ENCODE measurements around the gene FAM228A.
"Not testable (repeated sequence)": the region's sequence is repeated elsewhere in the genome, so short reads cannot be mapped to it uniquely, and the experiment has no call there.

Gene FAM228A

DNA sequence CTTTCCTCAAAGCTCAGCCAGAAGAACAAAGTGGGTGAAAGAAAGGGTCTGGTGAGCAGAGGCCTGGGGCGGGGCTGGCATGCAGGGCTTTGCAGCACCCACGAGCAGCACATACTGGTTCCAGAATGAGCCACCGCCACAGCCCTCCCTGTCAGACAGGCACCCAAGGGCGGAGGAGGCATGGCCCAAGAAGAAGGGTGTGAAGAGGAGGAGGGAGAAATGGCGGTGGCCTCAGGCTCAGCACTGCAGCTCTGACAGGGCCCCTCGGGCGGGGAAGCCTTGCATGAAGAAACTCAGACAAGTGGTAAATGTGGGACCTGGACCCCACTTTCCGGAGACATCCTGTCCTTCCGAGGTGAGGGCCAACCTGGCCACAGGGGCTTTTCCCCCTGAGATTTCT, 15.7 kb downstream of the FAM228A start:
- H3K27ac ChIP-seq = no peak overlapping the region
- no peak for TF ChIP-seq ZFX (IDR thresholded peaks at IDR 0.05; ENCODE audit: borderline replicate concordance)
- TF ChIP-seq, protein P1, sequence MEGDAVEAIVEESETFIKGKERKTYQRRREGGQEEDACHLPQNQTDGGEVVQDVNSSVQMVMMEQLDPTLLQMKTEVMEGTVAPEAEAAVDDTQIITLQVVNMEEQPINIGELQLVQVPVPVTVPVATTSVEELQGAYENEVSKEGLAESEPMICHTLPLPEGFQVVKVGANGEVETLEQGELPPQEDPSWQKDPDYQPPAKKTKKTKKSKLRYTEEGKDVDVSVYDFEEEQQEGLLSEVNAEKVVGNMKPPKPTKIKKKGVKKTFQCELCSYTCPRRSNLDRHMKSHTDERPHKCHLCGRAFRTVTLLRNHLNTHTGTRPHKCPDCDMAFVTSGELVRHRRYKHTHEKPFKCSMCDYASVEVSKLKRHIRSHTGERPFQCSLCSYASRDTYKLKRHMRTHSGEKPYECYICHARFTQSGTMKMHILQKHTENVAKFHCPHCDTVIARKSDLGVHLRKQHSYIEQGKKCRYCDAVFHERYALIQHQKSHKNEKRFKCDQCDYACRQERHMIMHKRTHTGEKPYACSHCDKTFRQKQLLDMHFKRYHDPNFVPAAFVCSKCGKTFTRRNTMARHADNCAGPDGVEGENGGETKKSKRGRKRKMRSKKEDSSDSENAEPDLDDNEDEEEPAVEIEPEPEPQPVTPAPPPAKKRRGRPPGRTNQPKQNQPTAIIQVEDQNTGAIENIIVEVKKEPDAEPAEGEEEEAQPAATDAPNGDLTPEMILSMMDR (IDR thresholded peaks at IDR 0.05) = no peak

DNA sequence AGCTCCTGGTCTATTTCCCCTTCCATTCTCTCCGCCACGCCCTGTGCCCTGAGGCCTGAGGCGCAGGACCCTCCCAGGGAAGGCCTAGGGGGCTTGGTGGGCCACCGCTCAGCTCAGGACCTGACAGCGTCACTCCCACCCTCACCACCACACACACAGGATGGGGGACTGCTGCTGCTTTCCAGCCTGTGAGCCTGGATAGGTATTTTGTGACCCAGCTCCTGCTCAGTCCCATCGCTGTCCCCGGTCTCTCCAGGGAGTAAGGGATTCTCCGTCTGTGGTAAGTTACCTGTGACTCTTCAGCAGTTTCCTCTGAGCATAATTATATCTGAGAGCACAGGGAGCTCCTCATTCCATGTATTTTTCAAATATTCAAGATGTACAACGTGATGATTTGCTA, 16.3 kb downstream of the FAM228A start:
- no peak overlapping the region for H3K27ac ChIP-seq
- TF ChIP-seq, protein P1 (IDR thresholded peaks at IDR 0.05) = no peak
- TF ChIP-seq ZFX (IDR thresholded peaks at IDR 0.05; ENCODE audit: borderline replicate concordance) = no peak

DNA sequence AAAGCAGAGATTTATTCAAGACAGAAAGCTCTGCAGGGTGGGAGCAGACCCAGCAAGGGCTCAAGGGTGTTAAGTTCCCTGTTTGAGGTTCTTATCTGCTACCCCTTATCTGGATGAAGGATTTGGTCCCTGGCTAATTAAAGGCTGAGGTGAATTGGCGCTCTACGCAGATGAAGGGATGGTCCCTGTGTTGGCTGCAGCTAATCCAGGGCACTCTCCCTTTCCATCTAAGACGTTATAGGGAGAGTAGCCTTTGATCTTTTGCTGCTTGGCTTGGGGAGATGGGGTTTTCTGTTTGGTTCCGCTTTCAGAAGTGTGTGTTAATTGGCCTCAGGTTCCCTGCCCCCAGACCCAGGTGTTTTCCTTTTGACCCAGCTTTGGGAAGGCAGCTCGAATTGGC, 17.0 kb downstream of the FAM228A start:
- no peak overlapping the region for H3K27ac ChIP-seq
- TF ChIP-seq ZFX (IDR thresholded peaks at IDR 0.05; ENCODE audit: borderline replicate concordance) = no peak
- TF ChIP-seq, protein P1 (IDR thresholded peaks at IDR 0.05) = no peak

DNA sequence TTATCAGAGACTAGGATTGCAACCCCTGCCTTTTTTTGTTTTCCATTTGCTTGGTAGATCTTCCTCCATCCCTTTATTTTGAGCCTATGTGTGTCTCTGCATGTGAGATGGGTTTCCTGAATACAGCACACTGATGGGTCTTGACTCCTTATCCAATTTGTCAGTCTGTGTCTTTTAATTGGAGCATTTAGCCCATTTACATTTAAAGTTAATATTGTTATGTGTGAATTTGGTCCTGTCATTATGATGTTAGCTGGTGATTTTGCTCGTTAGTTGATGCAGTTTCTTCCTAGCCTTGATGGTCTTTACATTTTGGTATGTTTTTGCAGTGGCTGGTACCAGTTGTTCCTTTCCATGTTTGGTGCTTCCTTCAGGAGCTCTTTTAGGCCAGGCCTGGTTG, 22.4 kb downstream of the FAM228A start:
- H3K27ac ChIP-seq = not testable (repeated sequence)

DNA sequence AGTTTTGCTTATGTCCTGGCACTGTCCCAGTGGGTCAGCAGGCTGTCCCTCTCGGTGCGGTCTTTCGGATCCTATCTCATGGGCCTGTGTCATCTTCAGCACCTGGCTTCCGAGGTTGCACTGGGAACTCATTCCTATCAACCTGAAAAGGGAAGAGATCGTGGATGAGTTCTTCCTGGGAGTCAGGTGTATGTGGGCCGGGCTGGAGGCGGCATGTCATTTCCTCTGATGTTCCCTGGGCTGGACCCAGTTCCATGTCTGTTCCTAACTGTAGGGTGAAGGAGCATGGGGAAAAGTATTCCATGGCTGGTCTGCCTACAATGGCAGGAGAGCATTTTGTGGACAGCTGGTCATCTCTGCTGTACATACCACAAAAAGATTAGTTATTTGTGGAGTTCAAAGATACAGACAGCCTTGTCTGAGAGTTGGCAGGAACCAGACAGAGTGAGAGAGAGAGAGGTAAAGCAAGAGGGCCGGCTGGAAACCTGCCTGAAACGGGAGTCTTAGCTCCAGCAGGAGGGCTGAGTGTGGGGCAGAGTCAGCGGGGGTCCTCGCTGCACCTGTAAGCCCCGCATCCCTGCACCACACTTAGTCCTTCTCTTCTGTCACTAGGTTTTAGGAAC, 25.2 kb downstream of the FAM228A start:
- TF ChIP-seq, protein P1 (IDR thresholded peaks at IDR 0.05) = no peak
- TF ChIP-seq ZFX (IDR thresholded peaks at IDR 0.05; ENCODE audit: borderline replicate concordance) = no peak
- H3K27ac ChIP-seq = no peak overlapping the region

DNA sequence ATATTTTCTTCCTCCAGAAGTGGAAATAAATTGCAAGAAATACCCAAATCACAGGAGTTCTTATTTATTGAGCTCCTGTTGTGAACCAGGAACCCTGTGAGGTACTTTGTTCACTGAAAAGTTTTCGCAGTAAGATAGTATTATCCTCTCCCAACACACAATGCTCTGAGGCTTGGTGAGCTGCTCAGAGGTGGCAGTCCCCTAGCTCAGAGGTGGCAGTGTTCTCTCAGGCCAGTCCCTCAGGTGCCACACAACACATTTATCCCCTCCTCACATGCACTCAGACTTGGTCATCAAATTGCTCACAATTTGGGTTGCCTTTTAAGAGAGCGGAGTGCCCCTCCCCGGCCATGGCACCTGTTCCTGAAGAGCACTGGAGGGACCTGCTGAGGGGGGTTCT, 25.9 kb downstream of the FAM228A start:
- TF ChIP-seq ZFX (IDR thresholded peaks at IDR 0.05; ENCODE audit: borderline replicate concordance) = no peak
- TF ChIP-seq, protein P1 (IDR thresholded peaks at IDR 0.05) = no peak
- H3K27ac ChIP-seq = no peak overlapping the region

DNA sequence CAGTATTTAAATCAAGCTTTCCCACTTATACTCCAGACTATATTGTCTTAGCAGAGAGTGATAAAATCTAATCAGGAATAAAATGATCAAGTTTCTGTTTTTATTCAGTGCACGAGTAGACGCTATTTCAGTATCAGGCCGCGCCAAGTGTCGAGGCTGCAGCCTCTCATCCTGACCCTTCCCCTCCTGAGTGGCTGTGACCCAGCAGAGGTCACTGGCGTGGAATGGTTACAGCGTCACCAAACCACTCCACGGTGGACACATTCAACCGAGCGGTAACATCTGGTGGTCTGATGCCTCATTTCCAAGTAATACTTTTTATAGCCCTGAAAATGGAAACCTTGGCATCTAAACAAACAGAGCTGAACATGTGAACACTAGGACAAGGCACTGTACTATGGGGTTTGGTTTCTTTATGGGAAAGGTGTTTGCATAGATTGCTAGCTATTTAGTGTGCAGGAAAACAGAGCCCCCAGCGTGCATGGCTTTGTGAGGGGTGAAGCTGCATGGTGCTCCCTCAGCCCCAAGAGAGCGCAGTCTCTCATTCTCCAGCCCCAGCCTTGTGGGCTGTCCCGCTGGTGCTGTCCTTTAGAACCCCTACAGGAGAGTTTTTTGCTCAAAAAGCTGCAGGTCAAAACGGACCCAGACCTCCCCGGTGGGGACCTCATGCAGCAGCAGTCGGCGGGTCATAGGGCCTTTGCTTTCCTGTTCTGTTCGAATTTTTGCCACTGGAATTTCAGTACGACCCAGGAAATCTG, 28.4 kb downstream of the FAM228A start:
- TF ChIP-seq, protein P1 (IDR thresholded peaks at IDR 0.05) = no peak
- no peak for TF ChIP-seq ZFX (IDR thresholded peaks at IDR 0.05; ENCODE audit: borderline replicate concordance)
- H3K27ac ChIP-seq = no peak overlapping the region

Measured in 22Rv1 (cell line).